GM12865 (cell line): ENCODE results near the gene XKR7.
"Not testable (repeated sequence)": the region's sequence is repeated elsewhere in the genome, so short reads cannot be mapped to it uniquely, and the experiment has no call there.

ENCODE experiments used
- DNase-seq: peaks from one replicate; pipeline ENCODE4 v3.0.0; 2010; ENCODE audit warnings: low read depth
- H3K4me3 ChIP-seq: 2 replicates; pipeline ENCODE4 v1.5.1; 2011; ENCODE audit warnings: mild to moderate bottlenecking, low read depth, low read length, control low read depth
- CTCF ChIP-seq: IDR thresholded peaks from 2 replicates; pipeline ENCODE4 v1.5.1; 2011; ENCODE audit warnings: low read length, control low read depth, low read depth, inconsistent platforms; ENCODE audit not compliant: insufficient read depth; ENCODE audit errors: missing control alignments

The XKR7 gene

GRCh38 chr20:31967830-31968249 lies at the start of gene XKR7:
Gene XKR7 (plus strand): TSS chr20:31968151. CDS start chr20:31968176, 25 bp downstream.
- H3K4me3 ChIP-seq = no peak within 1 kb of the TSS
- no peak for TF ChIP-seq CTCF
- DNase-seq = no peak

GRCh38 chr20:31918466-31919105 lies 49.4 kb upstream of the XKR7 start:
- no peak for DNase-seq
- TF ChIP-seq CTCF = no peak
- no peak overlapping the region for H3K4me3 ChIP-seq

GRCh38 chr20:31919410-31920155 lies 48.4 kb upstream of the XKR7 start:
- DNase-seq = no peak
- no peak overlapping the region for H3K4me3 ChIP-seq
- no peak for TF ChIP-seq CTCF

- no peak for TF ChIP-seq CTCF
- no peak overlapping the region for H3K4me3 ChIP-seq
Observed at GRCh38 chr20:31920275-31920855, 47.6 kb upstream of the XKR7 start.

GRCh38 chr20:31921480-31921879 lies 46.5 kb upstream of the XKR7 start:
- not testable (repeated sequence) for DNase-seq

More at GRCh38 chr20:31920275-31920855, 47.6 kb upstream of the XKR7 start:
- DNase-seq = no peak

GRCh38 chr20:31922181-31922580 lies 45.8 kb upstream of the XKR7 start:
- DNase-seq = no peak
- no peak for TF ChIP-seq CTCF
- H3K4me3 ChIP-seq = no peak overlapping the region

More at GRCh38 chr20:31921480-31921879, 46.5 kb upstream of the XKR7 start:
- H3K4me3 ChIP-seq = not testable (repeated sequence)

GRCh38 chr20:31922588-31922987 lies 45.4 kb upstream of the XKR7 start:
- no peak overlapping the region for H3K4me3 ChIP-seq
- no peak for DNase-seq
- TF ChIP-seq CTCF = no peak
